Skeletal muscle tissue (tissue), 4 donors: ENCODE results near the gene CTU2. TPM values are rescaled to one million over a fixed set of nuclear protein-coding genes. Genes with fewer than 3 reads are reported as not detected.

ENCODE experiments used
- H3K27ac ChIP-seq: one replicate; pipeline ENCODE4 v1.7.0; 2013; ENCODE audit warnings: mild to moderate bottlenecking, low read depth, low read length, inconsistent platforms
- H3K27me3 ChIP-seq, 3 donors: one replicate each; pipeline ENCODE4 v1.7.0; 2013; ENCODE audit warnings: low read length in 3 of 3; ENCODE audit not compliant: control insufficient read depth in 3 of 3, insufficient read depth in 3 of 3
- H3K36me3 ChIP-seq, 3 donors: one replicate each; pipeline ENCODE4 v1.7.0; 2013; ENCODE audit warnings: low read length in 3 of 3; ENCODE audit not compliant: control insufficient read depth in 3 of 3, insufficient read depth in 3 of 3
- H3K4me1 ChIP-seq, 3 donors: one replicate each; pipeline ENCODE4 v1.7.0; 2013; ENCODE audit warnings: low read length in 3 of 3, mild to moderate bottlenecking in 3 of 3; ENCODE audit not compliant: control insufficient read depth in 3 of 3, insufficient read depth in 3 of 3
- H3K4me3 ChIP-seq, 3 donors: one replicate each; pipeline ENCODE4 v1.7.0; 2013; ENCODE audit warnings: low read length in 3 of 3
- H3K9ac ChIP-seq, 3 donors: one replicate each; pipeline ENCODE4 v1.7.0; 2013; ENCODE audit warnings: low read length in 3 of 3, mild to moderate bottlenecking in 3 of 3, moderate library complexity in 2 of 3, low read depth in 1 of 3
- H3K9me3 ChIP-seq, 3 donors: one replicate each; pipeline ENCODE4 v1.7.0; 2013; ENCODE audit warnings: low read length in 3 of 3; ENCODE audit not compliant: control insufficient read depth in 3 of 3
- total RNA-seq: library from RNA; depleted of rRNA; stranded (reverse); fragments of >200 nt; gene quantifications from one replicate; pipeline ENCODE4 v1.2.3, GENCODE V29; 2014
- donor health status: Osteomylitis.

Gene CTU2
- total RNA-seq, 1 donor from 2014 or later = 10.4 TPM

- Histone ChIP-seq H3K36me3 (peaks cover 20 to 36% (median 31%) of the 10 kb centered on the region in 3 donors), H3K27me3 (no peaks in the 10 kb centered on the region), H3K27ac (peak overlapping the region; percentile 19), H3K4me3 (peak overlapping the region in 1 of 3 donors; percentile 22), H3K9ac (peak overlapping the region in 1 of 3 donors; percentile 50), H3K9me3 (no peaks in the 10 kb centered on the region), H3K4me1 (peaks cover 28 to 45% (median 30%) of the 10 kb centered on the region in 3 donors)
Measured at GRCh38 chr16:88701581-88702370, 4.5 kb upstream of the CTU2 start.

GRCh38 chr16:88702371-88703210 is 3.7 kb upstream of the CTU2 start:
- H3K4me3 ChIP-seq = no peak overlapping the region
- no peaks in the 10 kb centered on the region for H3K27me3 ChIP-seq
- peak overlapping the region; percentile 55 for H3K27ac ChIP-seq
- H3K9me3 ChIP-seq = no peaks in the 10 kb centered on the region
- peak overlapping the region in 1 of 3 donors; percentile 50 for H3K9ac ChIP-seq
- peaks cover 36 to 53% (median 38%) of the 10 kb centered on the region in 3 donors for H3K4me1 ChIP-seq
- peaks cover 15 to 30% (median 28%) of the 10 kb centered on the region in 3 donors for H3K36me3 ChIP-seq

- H3K4me1 ChIP-seq = peaks cover 37 to 62% (median 41%) of the 10 kb centered on the region in 3 donors
- peaks cover 6 to 24% (median 22%) of the 10 kb centered on the region in 3 donors for H3K36me3 ChIP-seq
- H3K4me3 ChIP-seq = no peak overlapping the region
- peak overlapping the region; percentile 55 for H3K27ac ChIP-seq
- no peaks in the 10 kb centered on the region for H3K27me3 ChIP-seq
- no peaks in the 10 kb centered on the region for H3K9me3 ChIP-seq
- peak overlapping the region in 2 of 3 donors; percentile 25 to 45 for H3K9ac ChIP-seq
Measured at GRCh38 chr16:88703486-88704309, 2.6 kb upstream of the CTU2 start.

- Histone ChIP-seq H3K4me1 (peaks cover 37 to 59% (median 41%) of the 10 kb centered on the region in 3 donors), H3K36me3 (peaks cover 0 to 13% (median 12%) of the 10 kb centered on the region in 3 donors), H3K9ac (peak overlapping the region; percentile 65 to 95 (median 82)), H3K9me3 (no peaks in the 10 kb centered on the region), H3K27me3 (no peaks in the 10 kb centered on the region), H3K4me3 (peak overlapping the region; percentile 80 to 100 (median 97)), H3K27ac (peak overlapping the region; percentile 55)
Measured at GRCh38 chr16:88705076-88705684, 1.1 kb upstream of the CTU2 start.

- Histone ChIP-seq H3K4me1 (peaks cover 37 to 53% (median 38%) of the 10 kb centered on the region in 3 donors), H3K27ac (peak overlapping the region; percentile 87), H3K27me3 (no peaks in the 10 kb centered on the region), H3K4me3 (peak overlapping the region; percentile 80 to 100 (median 97)), H3K36me3 (peaks cover 0 to 12% (median 10%) of the 10 kb centered on the region in 3 donors), H3K9me3 (no peaks in the 10 kb centered on the region), H3K9ac (peak overlapping the region; percentile 82 to 98 (median 95))
Measured at GRCh38 chr16:88705801-88706228, 488 bp upstream of the CTU2 start.

- peak overlapping the region; percentile 95 to 98 (median 96) for H3K9ac ChIP-seq
- peak overlapping the region; percentile 97 to 100 (median 97) for H3K4me3 ChIP-seq
- peak overlapping the region; percentile 87 for H3K27ac ChIP-seq
- H3K9me3 ChIP-seq = no peaks in the 10 kb centered on the region
- H3K4me1 ChIP-seq = peaks cover 31 to 41% (median 35%) of the 10 kb centered on the region in 3 donors
- H3K36me3 ChIP-seq = peaks cover 0 to 12% (median 8%) of the 10 kb centered on the region in 3 donors
- H3K27me3 ChIP-seq = no peaks in the 10 kb centered on the region
Measured at GRCh38 chr16:88706965-88707826, 893 bp downstream of the CTU2 start.

- no peak overlapping the region for H3K27ac ChIP-seq
- no peaks in the 10 kb centered on the region for H3K27me3 ChIP-seq
- H3K9ac ChIP-seq = no peak overlapping the region
- peaks cover 6 to 23% (median 19%) of the 10 kb centered on the region in 3 donors for H3K36me3 ChIP-seq
- no peak overlapping the region for H3K4me3 ChIP-seq
- peaks cover 12 to 21% (median 13%) of the 10 kb centered on the region in 3 donors for H3K4me1 ChIP-seq
- H3K9me3 ChIP-seq = no peaks in the 10 kb centered on the region
Measured at GRCh38 chr16:88710556-88710955, 4.3 kb downstream of the CTU2 start.

GRCh38 chr16:88711750-88712340 is 5.5 kb downstream of the CTU2 start:
- Histone ChIP-seq H3K9ac (no peak overlapping the region), H3K36me3 (peaks cover 19 to 33% (median 32%) of the 10 kb centered on the region in 3 donors), H3K27ac (no peak overlapping the region), H3K4me1 (peaks cover 9 to 16% (median 9%) of the 10 kb centered on the region in 3 donors), H3K9me3 (no peaks in the 10 kb centered on the region), H3K27me3 (no peaks in the 10 kb centered on the region), H3K4me3 (no peak overlapping the region)
